Mammary epithelial cell (primary cell): ENCODE data around the gene MRPS17.

Experiments used
- CTCF ChIP-seq, 2 donors: IDR thresholded peaks in 1 of 2; conservative IDR thresholded peaks in 1 of 2; 2 replicates each; pipeline ENCODE4 v1.5.1; 2011 to 2012; ENCODE audit warnings: inconsistent platforms in 2 of 2, low read length in 2 of 2, mild to moderate bottlenecking in 2 of 2, control low read depth in 1 of 2, low read depth in 1 of 2; ENCODE audit not compliant: insufficient read depth in 1 of 2; ENCODE audit errors: extremely low read depth in 1 of 2
- EZH2 ChIP-seq: IDR thresholded peaks from 2 replicates; pipeline ENCODE4 v1.6.1; 2012; ENCODE audit warnings: low read length, inconsistent platforms, borderline replicate concordance

- TF ChIP-seq EZH2 (no peak), CTCF (conservative IDR thresholded peaks at IDR 0.05 in 1 of 2, IDR thresholded peaks at IDR 0.05 in 1 of 2; ENCODE audit: extremely low read depth in 1 of 2, insufficient read depth in 1 of 2, low read depth in 1 of 2, low read length in 2 of 2) (no peak)
Measured at GRCh38 chr7:55946545-55946944, 5.1 kb upstream of the MRPS17 start.
